GM10266 (cell line): ENCODE measurements around the gene RPL27.

Experiments used
- DNase-seq: peaks from one replicate; pipeline ENCODE4 v3.0.0; 2012; ENCODE audit errors: extremely low spot score
- CTCF ChIP-seq: IDR thresholded peaks from 2 replicates; pipeline ENCODE4 v1.5.1; 2012; ENCODE audit warnings: mild to moderate bottlenecking, low read depth; ENCODE audit not compliant: control insufficient read depth, insufficient read depth; ENCODE audit errors: missing control alignments

RPL27 gene

DNA sequence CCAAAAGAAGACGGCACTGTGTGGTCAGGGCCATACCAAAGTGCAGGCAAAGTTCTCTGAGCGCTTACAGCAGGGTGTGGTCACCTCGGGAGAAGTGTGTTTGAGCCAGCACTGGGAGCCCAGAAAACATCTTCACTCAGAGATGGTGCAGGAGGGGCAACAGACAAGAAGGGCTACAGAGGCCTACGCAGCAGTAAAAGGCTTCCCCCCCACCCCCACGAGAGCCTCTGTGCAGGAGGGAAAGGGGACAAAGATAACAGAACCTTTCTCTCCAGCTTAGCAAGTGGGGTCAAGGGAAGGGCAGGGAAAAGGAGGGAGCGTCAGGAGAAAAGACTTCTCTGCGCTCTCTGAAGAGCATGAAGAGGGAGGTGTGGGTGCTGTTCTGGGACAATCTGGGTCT is 21.2 kb downstream of the RPL27 start:
- no peak for TF ChIP-seq CTCF
- DNase-seq, result no peak

GRCh38 chr17:43020030-43020621 is 21.9 kb downstream of the RPL27 start:
- TF ChIP-seq CTCF, result no peak
- DNase-seq, result no peak

DNA sequence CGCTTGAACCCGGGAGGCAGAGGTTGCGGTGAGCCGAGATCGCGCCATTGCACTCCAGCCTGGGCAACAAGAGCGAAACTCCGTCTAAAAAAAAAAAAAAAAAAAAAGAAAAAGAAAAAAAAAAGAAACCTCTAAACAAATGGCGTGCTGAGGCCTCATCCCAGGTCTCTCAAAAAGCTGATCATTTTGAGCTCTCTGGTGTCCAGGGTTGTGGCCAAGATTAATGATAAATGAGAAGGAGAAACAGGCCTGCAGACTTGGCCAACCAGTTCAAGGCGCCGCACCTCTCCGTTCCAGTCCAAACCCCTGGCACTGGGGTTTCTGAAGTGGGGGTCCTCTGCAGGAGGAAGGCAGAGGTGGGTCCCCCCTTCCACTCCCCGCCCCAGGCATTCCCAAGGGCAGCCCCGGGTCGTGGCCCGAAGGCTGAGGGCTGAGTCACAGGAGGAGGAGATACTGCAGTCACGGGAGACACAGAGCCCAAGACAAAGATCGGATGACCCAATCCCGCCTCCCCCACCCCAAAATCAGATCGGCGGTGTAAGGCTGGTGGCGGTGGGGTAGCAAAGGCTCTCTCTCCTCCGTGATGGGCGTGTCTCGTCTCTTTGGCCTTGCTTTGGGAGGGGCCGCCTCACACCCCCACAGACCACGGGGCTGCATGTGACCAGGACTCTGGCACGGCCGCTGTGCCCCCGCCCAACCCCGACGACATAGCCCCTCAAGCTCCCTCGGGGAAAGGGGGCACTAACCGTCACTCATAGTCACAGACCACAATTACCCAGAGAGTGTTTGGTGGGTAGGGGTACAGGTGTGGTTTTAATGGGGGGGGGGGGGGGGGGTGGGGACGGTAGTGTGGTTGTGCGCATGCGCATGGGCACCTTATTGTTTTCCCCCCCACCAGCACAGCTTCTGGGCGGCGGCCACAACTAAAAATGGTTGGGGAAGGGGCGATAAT is 22.8 kb downstream of the RPL27 start:
- TF ChIP-seq CTCF, result no peak
- DNase-seq, result peak; percentile 61

DNA sequence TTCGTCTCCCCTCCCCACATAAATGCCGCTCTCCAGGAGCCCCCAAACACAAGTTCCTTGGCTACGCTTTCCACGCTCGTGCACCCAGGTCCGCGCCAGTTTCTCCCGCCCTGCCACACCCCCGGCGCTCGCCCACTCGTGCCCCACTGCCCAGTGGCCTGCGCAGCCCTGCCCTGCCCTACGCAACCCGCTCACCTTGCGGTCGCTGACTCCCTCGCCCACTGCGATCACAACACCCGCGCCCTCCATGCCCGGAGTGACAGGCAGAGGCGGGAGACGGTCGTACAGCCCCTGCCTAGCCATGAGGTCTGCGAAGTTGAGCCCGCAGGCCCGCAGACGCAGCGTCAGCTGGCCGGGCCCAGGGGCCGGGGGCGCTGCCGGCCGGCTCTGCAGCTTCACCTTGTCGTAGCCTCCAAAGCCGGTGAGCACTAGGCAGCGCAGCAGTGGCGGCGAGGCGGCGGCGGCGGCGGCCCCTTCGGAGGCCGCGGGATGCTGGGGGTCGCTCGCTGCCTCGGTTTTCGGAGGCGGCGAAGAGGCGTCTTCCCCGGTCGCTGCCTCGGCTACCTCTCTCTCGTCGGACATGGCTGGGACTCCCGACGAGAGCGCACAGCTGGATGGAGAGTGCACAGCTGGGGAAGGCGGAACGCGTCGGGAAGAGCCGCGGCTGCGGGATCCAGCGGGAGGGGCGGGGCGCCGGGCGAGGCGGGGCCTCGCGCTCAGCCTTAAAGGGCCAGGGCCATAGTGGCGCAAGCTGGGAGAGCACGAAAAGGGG is 23.7 kb downstream of the RPL27 start, which contains the start of gene VAT1:
Gene VAT1 (minus strand): TSS at position 645 of the 772 bp plus-strand sequence. CDS start 63 bp downstream, at position 582.
- TF ChIP-seq CTCF, result no peak
- DNase-seq, result peak; percentile 84

- DNase-seq, result peak; percentile 97
- peak; percentile 73 for TF ChIP-seq CTCF
Measured at GRCh38 chr17:43024407-43025289, 26.4 kb downstream of the RPL27 start, which contains the start of gene RND2. RND2 (plus strand) TSS chr17:43025231; CDS start chr17:43025348, 117 bp downstream.

DNA sequence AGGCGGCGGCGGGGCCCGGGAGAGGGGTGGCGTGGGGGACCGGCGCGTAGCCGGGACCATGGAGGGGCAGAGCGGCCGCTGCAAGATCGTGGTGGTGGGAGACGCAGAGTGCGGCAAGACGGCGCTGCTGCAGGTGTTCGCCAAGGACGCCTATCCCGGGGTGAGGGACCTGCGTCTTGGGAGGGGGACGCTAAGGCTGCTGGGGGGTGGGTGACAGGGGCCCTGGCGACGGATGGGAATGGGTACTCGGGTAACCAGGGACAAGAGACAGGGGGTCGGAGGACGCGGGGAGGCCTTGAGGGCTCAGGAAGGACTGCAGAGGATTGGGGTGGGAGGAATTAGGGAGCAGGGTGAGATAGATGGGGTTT is 27.1 kb downstream of the RPL27 start:
- no peak for TF ChIP-seq CTCF
- no peak for DNase-seq
